HL-60/S4 treated with retinoic acid at 250 ng/mL for 4 days and 3 days (cell line): ENCODE results near the gene PRRT4.

ENCODE experiments used
- in situ Hi-C: fragments of 300-500 bp; cut with MboI; formaldehyde crosslinking; loops from 2 replicates; pipeline ENCODE4 v1.7.0; 2022; ENCODE audit warnings: low sequenced_read_pairs

PRRT4 gene

GRCh38 chr7:128361411-128362379, at the start of gene PRRT4:
TSS of gene PRRT4 (minus strand) at chr7:128361690.
- in situ Hi-C loops: no loop called here

GRCh38 chr7:128410451-128410753, 48.9 kb upstream of the PRRT4 start:
- in situ Hi-C loops: no loop called here

GRCh38 chr7:128409596-128410450, 48.3 kb upstream of the PRRT4 start, which contains the start of gene IMPDH1:
TSS of gene IMPDH1 (minus strand) at chr7:128409982. CDS start at chr7:128409901, 81 bp downstream.
- in situ Hi-C loops: no loop called here

- in situ Hi-C loops: no loop called here
Measured at GRCh38 chr7:128408709-128409595, 47.5 kb upstream of the PRRT4 start.

GRCh38 chr7:128407751-128408708, 46.5 kb upstream of the PRRT4 start:
- in situ Hi-C loops: no loop called here

GRCh38 chr7:128407233-128407589, 45.7 kb upstream of the PRRT4 start:
- in situ Hi-C loops: no loop called here

- in situ Hi-C loops: no loop called here
Measured at GRCh38 chr7:128406314-128407232, 45.1 kb upstream of the PRRT4 start.

GRCh38 chr7:128405471-128406313, 44.2 kb upstream of the PRRT4 start:
- in situ Hi-C loops: no loop called here

- in situ Hi-C loops: no loop called here
Measured at GRCh38 chr7:128404886-128405470, 43.5 kb upstream of the PRRT4 start.

GRCh38 chr7:128404143-128404681, 42.7 kb upstream of the PRRT4 start:
- in situ Hi-C loops: no loop called here

- in situ Hi-C loops: no loop called here
Measured at GRCh38 chr7:128403676-128404075, 42.2 kb upstream of the PRRT4 start.

- in situ Hi-C loops: no loop called here
Measured at GRCh38 chr7:128402356-128402755, 40.9 kb upstream of the PRRT4 start.

- in situ Hi-C loops: no loop called here
Measured at GRCh38 chr7:128400566-128400965, 39.1 kb upstream of the PRRT4 start.

- in situ Hi-C loops: no loop called here
Measured at GRCh38 chr7:128399991-128400390, 38.5 kb upstream of the PRRT4 start.

GRCh38 chr7:128398841-128399135, 37.3 kb upstream of the PRRT4 start:
- in situ Hi-C loops: no loop called here

GRCh38 chr7:128398016-128398840, 36.7 kb upstream of the PRRT4 start:
- in situ Hi-C loops: no loop called here
